ENCODE results near the gene F5.

F5 gene

DNA sequence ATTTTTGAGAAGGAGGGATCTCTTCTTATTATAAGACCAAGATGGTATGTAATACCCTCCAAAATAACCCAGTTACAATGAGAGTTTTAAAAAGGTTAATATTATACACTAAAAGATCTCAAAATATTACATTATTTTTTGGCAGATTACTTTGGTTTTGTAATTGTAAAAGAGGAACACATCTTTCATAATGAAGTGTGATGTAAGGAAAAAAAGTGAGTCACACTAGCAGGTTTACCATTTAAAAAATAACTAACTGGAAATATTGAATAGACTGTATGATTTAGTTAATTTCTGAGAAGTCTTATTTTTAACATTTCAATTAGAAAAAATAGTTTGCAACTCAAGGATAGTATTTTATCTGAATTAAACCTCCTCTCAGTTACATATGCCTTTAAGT lies 1.1 kb downstream of the F5 start:
- no peak overlapping the region for H3K4me2 ChIP-seq (ENCODE audit: low read depth, low read length, poor library complexity, severe bottlenecking)
- H3K27me3 ChIP-seq (ENCODE audit: low read length) = no peaks in the 10 kb centered on the region
- no peak overlapping the region for H3K9ac ChIP-seq (ENCODE audit: low read length)
- H3K9me2 ChIP-seq (replicated peaks; ENCODE audit: insufficient read depth, low read length) = no peaks in the 10 kb centered on the region
- no peaks in the 10 kb centered on the region for H3K36me3 ChIP-seq (ENCODE audit: low read length)
- H2AFZ ChIP-seq (ENCODE audit: low read depth, low read length, severe bottlenecking) = no peak overlapping the region
- no peak overlapping the region for H3K4me3 ChIP-seq (ENCODE audit: insufficient read depth, low read length, poor library complexity, severe bottlenecking)
- no peaks in the 10 kb centered on the region for H3K9me3 ChIP-seq (ENCODE audit: insufficient read depth, low read length)
- no peaks in the 10 kb centered on the region for H4K20me1 ChIP-seq (ENCODE audit: low read depth, low read length)
- TF ChIP-seq EZH2phosphoT487 (conservative IDR thresholded peaks at IDR 0.05; ENCODE audit: low read length) (no peak), CTCF (IDR thresholded peaks at IDR 0.05; ENCODE audit: insufficient read depth, low read length, poor library complexity, severe bottlenecking) (no peak)
- no peak overlapping the region for H3K27ac ChIP-seq (ENCODE audit: low read depth, low read length)
- H3F3A ChIP-seq (ENCODE audit: insufficient read depth) = no peaks in the 10 kb centered on the region
- no peaks in the 10 kb centered on the region for H3K79me2 ChIP-seq (ENCODE audit: insufficient read depth, low read length)

DNA sequence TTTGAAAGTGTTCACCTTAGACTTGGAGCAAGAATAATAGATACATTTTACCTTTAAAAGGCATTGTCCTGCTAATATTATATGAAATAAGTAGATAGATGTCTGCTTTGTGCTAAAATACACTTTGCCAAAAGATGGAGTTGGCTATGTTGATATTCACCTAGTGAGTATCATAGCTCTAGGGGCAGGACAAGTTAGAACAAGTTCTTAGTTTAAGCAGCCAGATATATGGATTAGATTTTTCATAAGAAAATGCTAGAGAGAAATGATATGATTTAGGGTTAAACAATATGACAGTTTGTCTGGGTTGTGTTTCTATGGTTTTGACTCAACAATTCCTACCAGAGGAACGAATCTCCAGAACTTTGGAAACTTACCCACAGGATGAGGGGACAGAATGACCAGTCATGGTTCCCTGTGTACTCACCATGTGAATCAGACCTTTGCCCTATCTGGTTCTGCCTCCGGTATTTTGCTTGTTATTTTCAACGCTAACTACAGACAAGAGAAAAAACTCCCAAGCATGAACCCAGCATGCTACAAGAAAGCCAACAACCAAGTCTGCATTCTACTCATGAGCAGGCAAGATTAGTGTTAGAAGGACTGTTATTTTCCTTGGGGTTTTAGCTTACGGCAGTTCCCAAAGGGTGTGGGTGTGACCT lies 1.7 kb downstream of the F5 start:
- Histone ChIP-seq H3K4me3 (ENCODE audit: insufficient read depth, low read length, poor library complexity, severe bottlenecking) (no peak overlapping the region), H3K9ac (ENCODE audit: low read length) (no peak overlapping the region), H3K9me3 (ENCODE audit: insufficient read depth, low read length) (no peaks in the 10 kb centered on the region), H3K79me2 (ENCODE audit: insufficient read depth, low read length) (no peaks in the 10 kb centered on the region), H2AFZ (ENCODE audit: low read depth, low read length, severe bottlenecking) (no peak overlapping the region), H4K20me1 (ENCODE audit: low read depth, low read length) (no peaks in the 10 kb centered on the region), H3K9me2 (replicated peaks; ENCODE audit: insufficient read depth, low read length) (no peaks in the 10 kb centered on the region), H3K4me2 (ENCODE audit: low read depth, low read length, poor library complexity, severe bottlenecking) (no peak overlapping the region), H3K27ac (ENCODE audit: low read depth, low read length) (no peak overlapping the region), H3K36me3 (ENCODE audit: low read length) (no peaks in the 10 kb centered on the region), H3K27me3 (ENCODE audit: low read length) (no peaks in the 10 kb centered on the region), H3F3A (ENCODE audit: insufficient read depth) (no peaks in the 10 kb centered on the region)
- TF ChIP-seq CTCF (IDR thresholded peaks at IDR 0.05; ENCODE audit: insufficient read depth, low read length, poor library complexity, severe bottlenecking) = no peak
- TF ChIP-seq EZH2phosphoT487 (conservative IDR thresholded peaks at IDR 0.05; ENCODE audit: low read length) = no peak

DNA sequence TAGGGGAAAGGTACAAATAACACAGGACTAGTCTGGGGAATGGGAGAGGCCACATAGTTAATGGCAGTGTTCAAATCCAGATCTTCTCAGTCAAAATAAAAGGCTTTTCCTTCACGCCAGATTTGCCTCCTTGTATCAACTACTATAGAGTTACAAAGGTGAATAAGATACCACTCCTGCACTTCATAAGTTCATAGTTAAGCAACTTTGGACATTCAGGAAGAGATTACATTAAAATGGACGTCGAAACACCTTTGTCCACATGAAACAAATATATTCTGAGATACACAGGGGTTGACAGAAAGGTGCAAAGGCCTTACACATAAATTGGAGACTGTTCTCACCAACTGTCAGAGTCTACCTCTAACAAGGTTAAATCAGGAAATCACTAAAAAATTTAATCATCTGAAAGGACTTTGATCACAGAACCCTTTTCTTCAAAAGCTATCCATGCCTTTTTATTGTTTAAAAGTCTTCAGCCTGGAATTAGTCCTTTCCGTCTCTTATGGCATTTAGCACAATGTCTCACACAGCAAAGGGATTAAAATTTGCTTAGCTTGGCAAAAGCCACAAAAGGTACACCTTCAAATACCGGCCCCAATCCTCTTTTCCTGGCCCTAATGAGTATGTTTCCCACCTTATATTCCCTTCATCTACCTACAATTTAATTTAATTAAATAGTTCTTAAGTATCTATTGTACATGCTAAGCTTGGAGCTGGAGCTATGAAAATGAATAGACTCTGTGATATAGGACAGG lies 8.1 kb downstream of the F5 start:
- no peak overlapping the region for H3K9ac ChIP-seq (ENCODE audit: low read length)
- H3K27me3 ChIP-seq (ENCODE audit: low read length) = no peaks in the 10 kb centered on the region
- H3K9me3 ChIP-seq (ENCODE audit: insufficient read depth, low read length) = no peaks in the 10 kb centered on the region
- H3F3A ChIP-seq (ENCODE audit: insufficient read depth) = no peaks in the 10 kb centered on the region
- no peaks in the 10 kb centered on the region for H4K20me1 ChIP-seq (ENCODE audit: low read depth, low read length)
- no peaks in the 10 kb centered on the region for H3K79me2 ChIP-seq (ENCODE audit: insufficient read depth, low read length)
- no peak overlapping the region for H3K4me3 ChIP-seq (ENCODE audit: insufficient read depth, low read length, poor library complexity, severe bottlenecking)
- H2AFZ ChIP-seq (ENCODE audit: low read depth, low read length, severe bottlenecking) = no peak overlapping the region
- TF ChIP-seq EZH2phosphoT487 (conservative IDR thresholded peaks at IDR 0.05; ENCODE audit: low read length) (no peak), CTCF (IDR thresholded peaks at IDR 0.05; ENCODE audit: insufficient read depth, low read length, poor library complexity, severe bottlenecking) (no peak)
- no peaks in the 10 kb centered on the region for H3K36me3 ChIP-seq (ENCODE audit: low read length)
- H3K27ac ChIP-seq (ENCODE audit: low read depth, low read length) = no peak overlapping the region
- H3K9me2 ChIP-seq (replicated peaks; ENCODE audit: insufficient read depth, low read length) = no peaks in the 10 kb centered on the region
- no peak overlapping the region for H3K4me2 ChIP-seq (ENCODE audit: low read depth, low read length, poor library complexity, severe bottlenecking)
